GM10248 (cell line): ENCODE measurements around the gene FKBP1A.
"Not testable (repeated sequence)": the region's sequence is repeated elsewhere in the genome, so short reads cannot be mapped to it uniquely, and the experiment has no call there.

Experiments
- CTCF ChIA-PET: fragments of 300-600 bp; sonication (Branson Sonifier 250); formaldehyde crosslinking; extraction: SDS; loops from one replicate; lab custom pipeline; 2021; ENCODE audit warnings: antibody characterized with exemption; lab: Yijun Ruan, JAX
- POLR2A ChIA-PET: fragments of 350-650 bp; sonication (Branson Sonifier 250); formaldehyde crosslinking; extraction: SDS; loops from one replicate; lab custom pipeline; 2020; ENCODE audit warnings: antibody characterized with exemption; lab: Yijun Ruan, JAX
- DNase-seq: peaks from one replicate; pipeline ENCODE4 v3.0.0; 2012; ENCODE audit errors: extremely low spot score
- TF ChIP-seq, protein P1 (sequence below): IDR thresholded peaks from 2 replicates; pipeline ENCODE4 v1.5.1; 2012; ENCODE audit warnings: mild to moderate bottlenecking, low read depth; ENCODE audit errors: extremely low read depth, missing control alignments, control extremely low read depth

Gene FKBP1A

DNA sequence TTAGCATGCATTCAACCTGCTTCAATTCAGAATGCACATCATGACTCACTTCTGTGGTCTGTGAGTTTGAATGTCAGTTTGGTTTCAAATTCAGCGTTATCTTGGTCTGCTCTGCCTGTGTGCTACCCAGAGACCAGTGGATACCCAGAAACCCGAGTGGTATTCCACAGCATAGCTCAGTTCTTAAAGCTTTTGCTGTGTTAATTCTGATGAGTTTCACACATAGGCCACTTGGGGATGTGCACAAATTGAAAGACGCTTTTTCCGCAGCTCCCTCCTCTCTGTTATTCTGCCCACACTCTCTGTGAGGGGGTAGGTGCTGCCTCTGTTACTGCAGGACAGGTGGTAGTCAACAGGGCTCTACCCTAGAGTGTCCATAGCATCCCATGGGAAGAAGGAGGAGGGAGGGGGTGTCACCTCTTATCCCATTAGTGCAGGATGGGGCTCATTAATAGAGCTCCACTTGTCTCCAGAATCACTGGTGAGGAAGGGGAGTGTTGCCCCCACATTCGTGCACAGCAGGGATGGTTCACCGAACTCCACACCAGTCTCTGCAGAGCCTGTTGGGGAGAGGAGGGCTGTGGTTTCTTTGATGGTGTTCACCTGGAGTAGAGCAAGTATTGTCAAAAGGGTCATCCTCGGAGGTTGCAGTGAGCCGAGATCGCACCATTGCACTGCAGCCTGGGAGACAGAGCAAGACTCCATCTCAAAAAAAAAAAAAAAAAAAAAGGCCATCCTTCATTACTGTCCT lies 34.8 kb downstream of the FKBP1A start:
- ChIA-PET POLR2A (no interaction called here), CTCF (interaction anchor here (1.7 kb wide), 1 partner anchor 31 kb away, joined by 4 read pairs; no protein-coding TSS in a partner anchor)
- DNase-seq = no peak
- TF ChIP-seq, protein P1, sequence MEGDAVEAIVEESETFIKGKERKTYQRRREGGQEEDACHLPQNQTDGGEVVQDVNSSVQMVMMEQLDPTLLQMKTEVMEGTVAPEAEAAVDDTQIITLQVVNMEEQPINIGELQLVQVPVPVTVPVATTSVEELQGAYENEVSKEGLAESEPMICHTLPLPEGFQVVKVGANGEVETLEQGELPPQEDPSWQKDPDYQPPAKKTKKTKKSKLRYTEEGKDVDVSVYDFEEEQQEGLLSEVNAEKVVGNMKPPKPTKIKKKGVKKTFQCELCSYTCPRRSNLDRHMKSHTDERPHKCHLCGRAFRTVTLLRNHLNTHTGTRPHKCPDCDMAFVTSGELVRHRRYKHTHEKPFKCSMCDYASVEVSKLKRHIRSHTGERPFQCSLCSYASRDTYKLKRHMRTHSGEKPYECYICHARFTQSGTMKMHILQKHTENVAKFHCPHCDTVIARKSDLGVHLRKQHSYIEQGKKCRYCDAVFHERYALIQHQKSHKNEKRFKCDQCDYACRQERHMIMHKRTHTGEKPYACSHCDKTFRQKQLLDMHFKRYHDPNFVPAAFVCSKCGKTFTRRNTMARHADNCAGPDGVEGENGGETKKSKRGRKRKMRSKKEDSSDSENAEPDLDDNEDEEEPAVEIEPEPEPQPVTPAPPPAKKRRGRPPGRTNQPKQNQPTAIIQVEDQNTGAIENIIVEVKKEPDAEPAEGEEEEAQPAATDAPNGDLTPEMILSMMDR = no peak

DNA sequence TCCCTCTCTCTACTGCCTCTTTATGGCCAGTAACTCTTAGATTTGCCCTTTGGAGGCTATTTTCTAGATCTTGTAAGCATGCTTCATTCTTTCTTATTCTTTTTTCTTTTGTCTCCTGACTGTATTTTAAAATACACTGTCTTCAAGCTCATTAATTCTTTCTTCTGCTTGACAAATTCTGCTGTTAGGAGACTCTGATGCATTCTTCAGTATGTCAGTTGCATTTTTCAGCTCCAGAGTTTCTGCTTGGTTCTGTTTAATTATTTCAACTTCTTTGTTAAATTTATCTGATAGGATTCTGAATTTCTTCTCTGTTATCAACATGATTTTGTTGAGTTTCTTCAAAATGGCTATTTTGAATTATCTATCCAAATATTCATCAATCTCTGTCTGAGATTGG lies 38.9 kb downstream of the FKBP1A start:
- POLR2A ChIA-PET = no interaction called here
- TF ChIP-seq, protein P1 = no peak
- CTCF ChIA-PET = interaction anchor here (1.6 kb wide), 1 partner anchor 14 kb away, joined by 4 read pairs; no protein-coding TSS in a partner anchor
- no peak for DNase-seq

DNA sequence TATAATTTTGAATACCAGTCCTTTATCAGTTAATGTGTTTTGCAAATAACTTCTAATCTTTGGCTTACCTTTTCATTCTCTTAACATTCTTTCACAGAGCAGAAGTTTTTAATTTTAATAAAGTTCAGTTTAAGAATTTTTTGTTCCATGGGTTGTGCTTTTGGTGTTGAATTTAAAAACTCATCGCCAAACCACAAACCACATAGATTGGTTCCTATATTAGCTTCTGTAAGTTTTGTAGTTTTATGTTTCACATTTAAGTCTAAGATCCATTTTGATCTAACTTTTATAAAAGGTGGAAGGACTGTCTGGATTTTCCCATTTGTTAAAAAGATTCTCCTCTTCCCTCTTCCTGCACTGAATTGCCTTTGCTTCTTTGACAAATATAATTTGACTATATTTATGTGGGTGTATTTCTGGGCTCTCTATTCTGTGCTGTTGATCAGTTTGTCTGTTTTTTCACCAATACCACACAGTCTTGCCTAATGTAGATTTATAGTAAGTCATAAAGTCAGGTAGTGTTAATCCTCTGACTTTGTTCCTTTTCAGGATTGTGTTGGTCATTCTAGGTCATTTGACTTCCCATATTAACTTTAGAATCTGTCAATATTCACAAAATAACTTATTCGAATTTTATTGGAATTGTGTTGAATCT lies 46.4 kb downstream of the FKBP1A start:
- DNase-seq = no peak
- POLR2A ChIA-PET = no interaction called here
- CTCF ChIA-PET = interaction anchor here (3.5 kb wide), 1 partner anchor 13 kb away, joined by 13 read pairs; no protein-coding TSS in a partner anchor
- TF ChIP-seq, protein P1 = no peak

DNA sequence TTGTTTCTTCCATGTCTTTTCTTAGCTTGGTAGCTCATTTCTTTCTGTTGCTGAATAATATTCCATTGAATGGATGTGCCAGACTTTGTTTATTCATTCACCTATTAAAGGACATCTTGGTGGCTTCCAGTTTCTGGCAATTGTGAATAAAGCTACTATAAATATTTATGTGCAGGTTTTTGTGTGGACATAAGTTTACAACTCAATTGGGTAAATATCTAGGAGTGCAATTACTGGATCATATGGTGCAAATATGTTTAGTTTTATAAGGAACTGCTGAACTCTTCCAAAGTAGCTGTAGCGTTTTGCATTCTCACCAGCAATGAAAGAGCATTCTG lies 47.1 kb downstream of the FKBP1A start:
- CTCF ChIA-PET = interaction anchor here (0.7 to 3.5 kb wide), 3 partner anchors 10 to 158 kb away, joined by 3 to 13 read pairs (median 3); no protein-coding TSS in a partner anchor
- TF ChIP-seq, protein P1 = no peak
- no peak for DNase-seq
- POLR2A ChIA-PET = no interaction called here

DNA sequence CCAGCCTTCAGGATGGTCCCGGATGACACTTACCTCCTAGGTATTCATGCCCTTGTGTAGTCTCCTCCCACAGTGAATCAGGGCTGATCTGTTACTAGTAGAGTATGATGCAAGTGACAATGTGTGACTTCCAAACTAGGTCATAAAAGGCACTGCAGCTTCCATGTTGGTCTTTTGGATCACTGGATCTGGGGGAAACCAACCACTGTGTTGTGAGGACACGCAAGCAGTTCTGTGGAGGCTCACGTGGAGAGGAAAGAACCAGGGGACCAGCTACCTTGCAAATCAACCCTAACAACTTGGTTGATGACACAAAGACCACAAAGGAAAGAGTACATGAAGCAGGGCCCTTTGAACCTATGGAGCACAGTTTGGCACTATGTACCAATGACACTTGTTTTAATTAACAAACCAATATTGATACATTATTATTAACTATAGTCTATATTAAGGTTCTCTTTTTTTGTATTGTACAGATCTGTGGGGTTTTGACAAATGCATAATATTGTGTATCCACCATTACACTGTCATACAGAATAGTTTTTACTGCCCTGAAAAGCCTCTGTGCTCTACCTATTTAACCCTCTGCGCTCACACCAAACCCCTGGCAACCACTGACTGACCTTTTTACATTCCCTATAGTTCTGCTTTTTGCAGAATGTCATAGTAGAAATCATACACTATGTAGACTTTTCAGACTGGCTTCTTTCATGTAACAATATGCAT lies 47.7 kb downstream of the FKBP1A start:
- ChIA-PET POLR2A (no interaction called here), CTCF (interaction anchor here (0.7 to 3.5 kb wide), 4 partner anchors 9 to 159 kb away, joined by 3 to 13 read pairs (median 4); no protein-coding TSS in a partner anchor)
- no peak for DNase-seq
- TF ChIP-seq, protein P1 = no peak

DNA sequence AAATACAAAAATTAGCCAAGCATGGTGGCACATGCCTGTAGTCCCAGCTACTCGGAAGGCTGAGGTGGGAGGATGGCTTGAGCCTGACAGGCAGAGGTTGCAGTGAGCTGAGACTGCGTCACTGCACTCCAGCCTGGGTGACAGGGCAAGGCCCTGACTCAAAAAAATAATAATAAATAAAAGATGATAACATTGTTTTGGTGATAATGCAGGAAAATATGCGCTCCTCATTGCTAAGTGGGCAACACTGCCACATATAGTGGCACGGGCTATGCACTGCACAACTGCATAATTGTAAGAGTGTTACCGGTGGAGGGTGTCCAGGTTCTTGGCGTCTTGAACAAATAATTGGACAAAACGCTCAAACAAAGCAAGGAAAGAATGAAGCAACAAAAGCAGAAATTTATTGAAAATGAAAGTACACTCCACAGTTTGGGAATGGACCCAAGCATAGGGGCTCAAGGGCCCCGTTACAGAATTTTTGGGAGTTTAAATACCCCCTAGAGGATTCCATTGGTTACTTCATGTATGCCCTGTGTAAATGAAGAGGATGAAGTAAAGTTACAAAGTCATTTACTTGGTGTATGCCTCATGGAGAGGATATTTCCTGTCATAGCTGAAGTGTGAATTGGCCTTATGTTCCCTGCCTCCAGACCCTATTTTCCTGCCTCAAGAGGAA lies 49.3 kb downstream of the FKBP1A start:
- DNase-seq, POLR2A ChIA-PET: not testable (repeated sequence)
- CTCF ChIA-PET = interaction anchor here (1.4 to 3.5 kb wide), 2 partner anchors 10 to 18 kb away, joined by 4 to 13 read pairs; no protein-coding TSS in a partner anchor
